GM10266 (cell line): ENCODE measurements around the gene SESN1.

Experiments used
- DNase-seq: peaks from one replicate; pipeline ENCODE4 v3.0.0; 2012; ENCODE audit errors: extremely low spot score
- CTCF ChIP-seq: IDR thresholded peaks from 2 replicates; pipeline ENCODE4 v1.5.1; 2012; ENCODE audit warnings: mild to moderate bottlenecking, low read depth; ENCODE audit not compliant: control insufficient read depth, insufficient read depth; ENCODE audit errors: missing control alignments

The SESN1 gene

GRCh38 chr6:108960601-108961000, 134.0 kb downstream of the SESN1 start:
- DNase-seq: no peak
- no peak for TF ChIP-seq CTCF

DNA sequence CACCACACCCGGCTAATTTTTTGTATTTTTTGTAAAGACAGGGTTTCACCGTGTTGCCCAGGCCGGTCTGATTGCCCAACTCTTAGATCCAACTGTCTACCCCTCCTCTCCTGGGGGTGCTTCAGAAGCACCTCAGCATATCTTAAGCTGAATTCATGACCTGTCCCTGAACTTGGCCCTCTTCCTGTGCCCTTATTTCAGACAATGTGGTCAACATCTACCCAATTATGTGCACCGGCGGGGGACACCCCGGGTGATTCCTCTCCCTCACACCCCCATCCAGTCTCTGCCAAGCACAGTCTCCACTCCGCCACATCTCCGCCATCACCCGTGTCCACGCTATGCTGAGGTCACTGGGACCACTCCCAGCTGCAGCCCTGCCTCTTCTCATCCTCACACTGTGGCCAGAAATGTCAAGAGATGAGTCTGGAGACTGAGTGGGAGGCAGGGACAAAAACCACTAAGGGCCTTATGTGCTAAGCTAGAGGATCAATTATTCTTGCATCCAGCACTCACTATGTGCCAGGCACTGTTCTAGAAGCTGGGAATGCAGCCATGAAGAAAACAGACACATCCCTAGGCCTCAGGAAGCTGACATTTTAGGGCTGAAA, 134.6 kb downstream of the SESN1 start:
- DNase-seq: no peak

GRCh38 chr6:108958900-108959770, 135.5 kb downstream of the SESN1 start:
- no peak for TF ChIP-seq CTCF
- no peak for DNase-seq

More for the DNA sequence above, 134.6 kb downstream of the SESN1 start:
- TF ChIP-seq CTCF: no peak

DNA sequence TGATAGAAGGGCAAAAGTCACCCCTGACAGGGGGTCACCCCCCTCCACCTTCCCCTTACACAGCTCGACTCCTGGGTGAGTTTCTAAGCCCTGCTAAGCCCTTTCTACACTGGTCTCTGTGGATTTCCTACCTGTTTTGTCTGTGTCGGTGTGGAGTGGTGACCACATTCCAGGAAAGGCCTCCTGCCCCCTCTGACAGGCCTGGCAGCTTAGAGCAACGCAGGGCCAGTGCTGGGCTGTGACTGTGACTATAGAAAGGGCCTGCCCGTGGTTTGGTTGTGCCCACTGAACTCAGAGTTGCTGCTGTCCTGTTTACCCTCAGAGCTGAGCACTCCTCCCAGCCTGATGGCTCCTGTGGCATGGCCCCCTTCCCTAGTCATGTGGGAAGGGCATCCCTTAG, 137.4 kb downstream of the SESN1 start:
- no peak for DNase-seq
- TF ChIP-seq CTCF: no peak

- TF ChIP-seq CTCF: no peak
- no peak for DNase-seq
Measured at GRCh38 chr6:108955329-108955949, 139.2 kb downstream of the SESN1 start.

GRCh38 chr6:108953681-108954080, 141.0 kb downstream of the SESN1 start:
- no peak for TF ChIP-seq CTCF
- DNase-seq: no peak

DNA sequence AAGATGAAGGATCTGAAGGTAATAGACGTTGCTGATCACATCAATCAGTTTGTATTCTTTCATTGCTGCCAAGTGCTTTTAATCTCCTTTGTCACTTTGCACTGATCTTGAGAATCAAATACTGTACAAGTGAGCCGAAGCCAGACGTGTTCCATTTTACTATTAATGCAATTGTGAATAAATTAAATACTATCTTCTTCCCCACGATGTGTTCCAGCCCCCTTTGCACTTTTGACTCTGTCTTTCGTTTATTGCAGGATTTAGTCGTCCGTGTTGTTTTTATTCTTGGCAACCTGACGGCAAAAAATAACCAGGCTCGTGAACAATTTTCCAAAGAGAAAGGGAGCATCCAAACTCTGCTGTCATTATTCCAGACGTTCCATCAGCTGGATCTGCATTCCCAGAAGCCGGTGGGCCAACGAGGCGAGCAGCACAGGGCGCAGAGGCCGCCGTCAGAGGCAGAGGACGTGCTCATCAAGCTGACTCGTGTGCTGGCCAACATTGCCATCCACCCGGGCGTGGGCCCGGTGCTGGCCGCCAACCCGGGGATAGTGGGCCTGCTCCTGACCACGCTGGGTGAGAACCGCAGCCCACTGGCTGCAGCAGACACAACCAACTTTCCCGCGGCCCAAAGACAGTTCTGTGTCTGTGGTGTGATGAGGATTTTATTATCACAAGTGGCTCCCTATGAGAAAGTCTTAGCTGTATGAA, 141.7 kb downstream of the SESN1 start:
- DNase-seq: no peak
- no peak for TF ChIP-seq CTCF
